Esophagus squamous epithelium (tissue), 4 donors: ENCODE results near the gene CSMD2.

Experiments used
- POLR2A ChIP-seq, 4 donors: fragments of 450-650 bp; IDR thresholded peaks; one replicate each; pipeline ENCODE4 v1.6.1; 2017; ENCODE audit warnings: antibody characterized with exemption in 4 of 4, mild to moderate bottlenecking in 4 of 4, moderate library complexity in 3 of 4
- TF ChIP-seq, protein P1 (sequence below), 6 experiments: fragments of 450-650 bp in 4 of 6; fragments of 200-600 bp in 2 of 6; sonication (generic) in 2 of 6; IDR thresholded peaks; one replicate each; pipeline ENCODE4 v1.5.1; 2016 to 2019; ENCODE audit warnings: antibody characterized with exemption in 6 of 6, mild to moderate bottlenecking in 4 of 6, moderate library complexity in 4 of 6

DNA sequence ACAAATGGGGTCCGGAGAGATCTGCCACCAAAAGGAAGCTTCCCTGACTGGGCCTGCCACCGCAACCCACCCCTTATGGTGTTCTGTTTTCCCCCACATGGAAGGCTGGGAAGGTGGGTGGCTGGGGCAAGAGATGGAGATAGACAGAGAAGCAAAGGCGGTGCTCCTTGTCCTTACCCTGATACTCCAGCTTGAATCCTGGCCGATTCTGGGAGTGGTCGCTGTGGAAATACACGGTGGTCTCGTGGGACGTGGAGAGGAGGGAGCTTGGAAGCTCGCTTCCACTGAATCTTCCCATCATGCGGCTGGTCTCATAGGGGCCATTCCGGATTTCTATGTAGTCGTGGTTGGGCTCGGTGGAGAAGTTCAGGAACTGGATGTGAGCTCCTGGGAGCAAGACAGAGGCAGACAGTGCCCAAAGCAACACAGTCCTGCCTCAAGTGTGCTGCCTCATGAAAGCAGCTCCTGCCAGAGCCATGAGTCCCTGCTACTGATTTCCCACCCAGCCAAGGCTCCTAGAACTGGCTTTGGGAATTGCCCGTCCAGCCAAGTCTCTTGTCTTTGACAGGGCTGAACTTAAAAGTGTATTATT is 554.1 kb downstream of the CSMD2 start:
- TF ChIP-seq, protein P1, sequence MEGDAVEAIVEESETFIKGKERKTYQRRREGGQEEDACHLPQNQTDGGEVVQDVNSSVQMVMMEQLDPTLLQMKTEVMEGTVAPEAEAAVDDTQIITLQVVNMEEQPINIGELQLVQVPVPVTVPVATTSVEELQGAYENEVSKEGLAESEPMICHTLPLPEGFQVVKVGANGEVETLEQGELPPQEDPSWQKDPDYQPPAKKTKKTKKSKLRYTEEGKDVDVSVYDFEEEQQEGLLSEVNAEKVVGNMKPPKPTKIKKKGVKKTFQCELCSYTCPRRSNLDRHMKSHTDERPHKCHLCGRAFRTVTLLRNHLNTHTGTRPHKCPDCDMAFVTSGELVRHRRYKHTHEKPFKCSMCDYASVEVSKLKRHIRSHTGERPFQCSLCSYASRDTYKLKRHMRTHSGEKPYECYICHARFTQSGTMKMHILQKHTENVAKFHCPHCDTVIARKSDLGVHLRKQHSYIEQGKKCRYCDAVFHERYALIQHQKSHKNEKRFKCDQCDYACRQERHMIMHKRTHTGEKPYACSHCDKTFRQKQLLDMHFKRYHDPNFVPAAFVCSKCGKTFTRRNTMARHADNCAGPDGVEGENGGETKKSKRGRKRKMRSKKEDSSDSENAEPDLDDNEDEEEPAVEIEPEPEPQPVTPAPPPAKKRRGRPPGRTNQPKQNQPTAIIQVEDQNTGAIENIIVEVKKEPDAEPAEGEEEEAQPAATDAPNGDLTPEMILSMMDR (IDR thresholded peaks at IDR 0.05), result no peak
- no peak for TF ChIP-seq POLR2A (IDR thresholded peaks at IDR 0.05)
